ENCODE results near the gene CES3. TPM values are rescaled to one million over a fixed set of nuclear protein-coding genes. Genes with fewer than 3 reads are reported as not detected.

CES3 gene
- total RNA-seq, 1 donor, result 0.54 TPM

DNA sequence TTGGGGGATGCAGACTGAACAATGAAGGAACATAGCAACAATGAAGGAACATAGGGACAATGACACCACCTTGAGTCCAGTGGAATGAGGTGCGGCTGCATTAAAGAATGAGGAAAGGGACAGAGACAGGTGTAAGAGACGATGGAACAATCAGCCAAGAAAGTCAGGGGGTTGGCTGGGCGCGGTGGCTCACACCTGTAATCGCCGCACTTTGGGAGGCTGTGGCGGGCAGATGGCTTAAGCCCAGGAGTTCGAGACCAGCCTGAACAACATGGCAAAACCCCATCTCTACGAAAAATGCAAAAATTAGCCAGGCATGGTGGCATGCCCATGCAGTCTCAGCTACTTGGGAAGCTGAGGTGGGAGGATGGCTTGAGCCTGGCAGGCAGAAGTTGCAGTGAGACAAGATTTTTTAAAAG lies 54.3 kb downstream of the CES3 start:
- no peak for DNase-seq (ENCODE audit: low read depth)
- H3K4me3 ChIP-seq (ENCODE audit: low read depth, low read length), result no peak overlapping the region
- TF ChIP-seq, protein P1, sequence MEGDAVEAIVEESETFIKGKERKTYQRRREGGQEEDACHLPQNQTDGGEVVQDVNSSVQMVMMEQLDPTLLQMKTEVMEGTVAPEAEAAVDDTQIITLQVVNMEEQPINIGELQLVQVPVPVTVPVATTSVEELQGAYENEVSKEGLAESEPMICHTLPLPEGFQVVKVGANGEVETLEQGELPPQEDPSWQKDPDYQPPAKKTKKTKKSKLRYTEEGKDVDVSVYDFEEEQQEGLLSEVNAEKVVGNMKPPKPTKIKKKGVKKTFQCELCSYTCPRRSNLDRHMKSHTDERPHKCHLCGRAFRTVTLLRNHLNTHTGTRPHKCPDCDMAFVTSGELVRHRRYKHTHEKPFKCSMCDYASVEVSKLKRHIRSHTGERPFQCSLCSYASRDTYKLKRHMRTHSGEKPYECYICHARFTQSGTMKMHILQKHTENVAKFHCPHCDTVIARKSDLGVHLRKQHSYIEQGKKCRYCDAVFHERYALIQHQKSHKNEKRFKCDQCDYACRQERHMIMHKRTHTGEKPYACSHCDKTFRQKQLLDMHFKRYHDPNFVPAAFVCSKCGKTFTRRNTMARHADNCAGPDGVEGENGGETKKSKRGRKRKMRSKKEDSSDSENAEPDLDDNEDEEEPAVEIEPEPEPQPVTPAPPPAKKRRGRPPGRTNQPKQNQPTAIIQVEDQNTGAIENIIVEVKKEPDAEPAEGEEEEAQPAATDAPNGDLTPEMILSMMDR (IDR thresholded peaks at IDR 0.05; ENCODE audit: insufficient read depth, low read length), result no peak

DNA sequence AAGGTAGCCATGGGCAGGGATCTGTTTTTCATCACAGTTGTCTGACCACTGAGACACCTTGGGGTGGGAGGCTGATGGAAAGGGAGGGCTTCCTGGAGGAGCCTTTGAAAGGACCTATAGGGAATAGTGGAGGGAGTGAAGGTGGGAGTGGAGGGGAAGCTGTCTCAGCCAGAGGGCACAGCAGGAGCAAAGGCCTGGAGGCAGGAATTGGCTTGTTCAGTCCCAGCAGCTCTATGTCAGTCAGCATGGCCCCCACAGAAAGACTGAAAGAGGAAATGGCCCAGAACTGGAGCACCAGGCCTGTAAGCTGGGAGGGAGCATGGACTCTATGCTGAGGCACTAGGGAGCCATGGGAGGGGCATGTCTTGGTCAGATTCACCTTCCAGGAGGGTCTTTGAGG lies 55.1 kb downstream of the CES3 start:
- no peak for DNase-seq (ENCODE audit: low read depth)
- no peak overlapping the region for H3K4me3 ChIP-seq (ENCODE audit: low read depth, low read length)
- TF ChIP-seq, protein P1 (IDR thresholded peaks at IDR 0.05; ENCODE audit: insufficient read depth, low read length), result no peak

DNA sequence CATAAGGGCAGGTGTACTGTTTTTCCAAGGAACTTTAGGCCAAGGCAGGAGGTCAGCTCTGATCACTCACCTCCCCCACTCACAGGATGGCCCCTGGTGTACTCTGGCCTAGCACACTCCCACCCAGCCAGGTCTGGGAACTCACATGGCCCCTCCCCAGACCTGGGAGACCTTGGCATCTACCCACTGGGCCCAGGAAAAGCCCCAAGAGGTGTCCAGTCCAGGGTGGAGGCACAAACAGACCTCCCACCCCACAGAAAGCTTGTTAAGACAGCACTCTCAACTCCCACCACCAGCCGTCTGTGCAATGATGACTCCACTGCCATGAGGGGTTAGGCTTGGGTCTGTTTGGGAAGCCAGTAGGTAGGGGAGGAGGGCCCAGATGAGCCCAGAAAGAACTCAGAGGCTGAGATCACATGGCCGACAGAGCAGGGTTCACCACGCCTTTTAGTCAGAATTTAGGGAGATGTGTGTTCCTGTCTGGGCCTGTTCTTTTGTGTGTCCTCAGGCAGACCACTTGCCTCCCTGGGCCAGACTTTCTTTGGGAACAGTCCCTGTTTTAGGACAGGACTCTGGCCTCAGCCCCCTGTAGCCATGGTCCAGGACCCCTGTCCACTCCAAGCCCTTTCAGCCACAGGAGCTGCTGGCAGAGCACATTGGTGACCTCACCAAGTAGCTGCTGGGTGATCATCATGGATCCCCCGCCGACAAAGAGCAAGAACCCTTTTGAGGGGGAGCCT lies 55.8 kb downstream of the CES3 start:
- no peak overlapping the region for H3K4me3 ChIP-seq (ENCODE audit: low read depth, low read length)
- no peak for DNase-seq (ENCODE audit: low read depth)
- TF ChIP-seq, protein P1 (IDR thresholded peaks at IDR 0.05; ENCODE audit: insufficient read depth, low read length), result no peak

DNA sequence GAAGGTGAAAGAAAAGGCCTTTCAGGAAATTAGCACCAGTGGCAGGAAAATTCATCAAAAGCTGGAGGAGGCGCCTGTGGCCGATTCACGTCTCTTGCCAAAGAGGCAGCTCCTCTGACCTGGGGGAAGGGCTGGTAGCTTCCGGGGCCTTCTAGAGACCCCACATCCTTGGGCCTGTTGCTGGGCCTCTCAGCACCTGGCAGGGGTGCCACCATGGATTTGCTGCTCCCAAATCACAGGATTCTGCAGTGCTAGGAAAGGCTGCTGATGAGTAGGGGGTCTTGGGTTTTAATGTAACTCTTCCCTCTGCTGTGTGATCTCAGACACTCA lies 56.3 kb downstream of the CES3 start:
- TF ChIP-seq, protein P1 (IDR thresholded peaks at IDR 0.05; ENCODE audit: insufficient read depth, low read length), result no peak
- no peak for DNase-seq (ENCODE audit: low read depth)
- no peak overlapping the region for H3K4me3 ChIP-seq (ENCODE audit: low read depth, low read length)

DNA sequence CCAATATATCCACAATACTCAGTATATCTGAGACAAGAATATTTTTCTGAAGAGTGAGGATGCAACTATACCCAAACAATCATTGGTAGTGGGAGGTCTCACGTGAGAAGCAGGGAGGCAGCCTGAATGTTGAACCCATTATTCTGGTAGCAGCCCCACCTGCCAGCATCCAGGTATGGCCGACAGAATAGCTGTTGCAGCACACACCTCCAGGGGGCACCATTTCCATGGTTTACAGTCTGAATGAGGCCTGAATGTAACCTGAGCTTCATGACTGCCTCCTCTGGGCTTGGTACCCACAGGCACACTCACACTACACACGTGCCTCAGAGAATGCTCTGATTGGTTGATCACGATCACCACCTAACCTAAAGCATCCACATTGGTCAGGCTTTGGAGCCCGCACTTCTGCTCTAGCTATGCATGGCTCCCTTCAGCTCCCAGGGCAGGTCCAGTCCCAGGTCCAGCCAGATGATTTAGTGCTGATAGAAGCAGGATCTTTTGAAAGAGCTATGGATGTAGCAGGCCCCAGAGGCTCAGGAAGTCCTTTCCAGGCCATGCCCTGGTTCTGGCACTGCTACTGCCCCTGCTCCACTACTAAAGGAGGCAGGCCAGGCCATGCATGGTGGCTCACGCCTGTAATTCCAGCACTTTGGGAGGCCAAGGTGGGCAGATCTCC lies 56.9 kb downstream of the CES3 start:
- TF ChIP-seq, protein P1 (IDR thresholded peaks at IDR 0.05; ENCODE audit: insufficient read depth, low read length), result peak; percentile 69
- H3K4me3 ChIP-seq (ENCODE audit: low read depth, low read length), result no peak overlapping the region
- DNase-seq (ENCODE audit: low read depth), result peak; percentile 92

DNA sequence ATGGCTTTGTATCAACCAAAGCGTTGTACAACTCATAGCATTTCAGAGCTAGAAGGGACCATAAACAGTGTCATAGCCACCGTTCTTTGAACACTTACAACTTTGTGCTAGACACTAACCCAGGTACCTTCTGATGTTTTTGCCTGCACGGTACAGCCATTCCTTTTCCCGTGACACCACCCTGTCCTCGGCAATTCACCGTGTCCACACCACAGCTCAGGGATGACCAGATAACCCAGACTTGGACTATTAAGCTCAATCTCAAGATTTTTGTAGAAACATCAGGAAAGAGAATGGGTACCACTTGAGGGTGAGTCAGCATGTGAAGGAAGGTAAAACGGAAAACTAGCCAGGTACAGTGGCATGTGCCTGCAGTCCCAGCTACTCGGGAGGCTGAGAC lies 58.1 kb downstream of the CES3 start:
- no peak overlapping the region for H3K4me3 ChIP-seq (ENCODE audit: low read depth, low read length)
- TF ChIP-seq, protein P1 (IDR thresholded peaks at IDR 0.05; ENCODE audit: insufficient read depth, low read length), result no peak
- DNase-seq (ENCODE audit: low read depth), result no peak
